GM19328 (cell line): ENCODE results near the gene PTPN22.

Source experiments
- ATAC-seq: cut with Tn5 transposase; IDR thresholded peaks from one replicate; pipeline ENCODE4 v1.9.1; 2021; ENCODE audit warnings: mild to moderate bottlenecking, moderate library complexity; ENCODE audit not compliant: unreplicated experiment

The PTPN22 gene

GRCh38 chr1:113871597-113872113 is at the start of gene PTPN22:
PTPN22 (minus strand) TSS chr1:113871712.
- ATAC-seq, result peak; percentile 90

GRCh38 chr1:113918243-113918642 is 46.7 kb upstream of the PTPN22 start:
- ATAC-seq, result no peak

GRCh38 chr1:113917400-113918082 is 46.0 kb upstream of the PTPN22 start:
- no peak for ATAC-seq

GRCh38 chr1:113916974-113917373 is 45.5 kb upstream of the PTPN22 start:
- ATAC-seq, result no peak

- ATAC-seq, result no peak
These were observed 42.6 kb upstream of the PTPN22 start for GRCh38 chr1:113913887-113914664.

GRCh38 chr1:113913312-113913668 is 41.8 kb upstream of the PTPN22 start:
- no peak for ATAC-seq

- no peak for ATAC-seq
These were observed 41.2 kb upstream of the PTPN22 start for GRCh38 chr1:113912594-113913311.

- peak; percentile 0 for ATAC-seq
These were observed 33.9 kb upstream of the PTPN22 start for GRCh38 chr1:113905435-113905861.

GRCh38 chr1:113904674-113905434 is 33.3 kb upstream of the PTPN22 start, which contains the start of the genes AP4B1 and DCLRE1B:
AP4B1 (minus strand) TSS chr1:113904799; CDS start chr1:113904717, 82 bp downstream.
DCLRE1B (plus strand) TSS chr1:113905326; CDS start chr1:113905587, 261 bp downstream.
- peak; percentile 91 for ATAC-seq

- peak; percentile 34 for ATAC-seq
These were observed 32.8 kb upstream of the PTPN22 start for GRCh38 chr1:113904293-113904673.

GRCh38 chr1:113903501-113904292 is 32.2 kb upstream of the PTPN22 start:
- no peak for ATAC-seq

GRCh38 chr1:113901191-113901590 is 29.7 kb upstream of the PTPN22 start:
- no peak for ATAC-seq

- ATAC-seq, result no peak
These were observed 27.6 kb upstream of the PTPN22 start for GRCh38 chr1:113899111-113899510.

- no peak for ATAC-seq
These were observed 26.8 kb upstream of the PTPN22 start for GRCh38 chr1:113898241-113898814.

- no peak for ATAC-seq
These were observed 24.4 kb upstream of the PTPN22 start for GRCh38 chr1:113895961-113896360.

GRCh38 chr1:113895098-113895497 is 23.6 kb upstream of the PTPN22 start:
- ATAC-seq, result no peak

- no peak for ATAC-seq
These were observed 21.8 kb upstream of the PTPN22 start for GRCh38 chr1:113893267-113893666.

- no peak for ATAC-seq
These were observed 20.2 kb upstream of the PTPN22 start for GRCh38 chr1:113891631-113892220.

- ATAC-seq, result no peak
These were observed 19.3 kb upstream of the PTPN22 start for GRCh38 chr1:113890816-113891215.
